GM12801 (cell line): Measurements from ENCODE around the gene CLBA1.

Experiments used
- TF ChIP-seq, protein P1 (sequence below): IDR thresholded peaks from one replicate; pipeline ENCODE4 v1.5.1; 2011; ENCODE audit warnings: control low read depth; ENCODE audit not compliant: insufficient read length; ENCODE audit errors: extremely low read depth

Gene CLBA1

DNA sequence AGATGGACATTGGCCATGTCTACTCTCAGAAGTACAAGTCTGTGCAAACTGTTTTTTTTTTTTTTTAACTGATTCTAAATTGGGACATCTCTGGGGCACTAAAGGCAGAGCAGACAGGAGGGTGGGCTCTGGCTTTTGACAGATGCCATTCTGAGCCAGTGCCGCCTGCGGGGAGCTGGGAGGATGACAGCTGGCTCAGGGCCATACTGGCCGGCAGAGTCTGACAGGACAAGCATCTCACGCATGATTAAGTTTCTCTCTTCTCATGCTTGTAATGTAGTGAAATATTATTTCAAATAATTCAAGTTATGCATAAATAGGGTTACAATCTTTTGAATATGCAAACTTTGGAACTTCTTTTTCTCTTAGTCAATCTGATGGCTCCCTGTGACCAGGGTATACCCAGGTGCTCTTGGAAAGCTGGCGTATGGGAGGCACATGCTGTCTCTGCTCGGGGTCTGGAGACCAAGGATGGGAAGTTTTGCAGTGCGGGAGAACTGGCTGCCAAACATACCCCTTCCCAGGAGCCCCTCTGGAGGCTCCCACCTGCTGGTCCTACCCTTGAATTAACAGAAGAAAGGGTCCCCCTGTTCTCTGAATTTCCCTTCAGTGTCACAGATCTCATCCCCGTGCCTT, 27.7 kb downstream of the CLBA1 start:
- TF ChIP-seq, protein P1, sequence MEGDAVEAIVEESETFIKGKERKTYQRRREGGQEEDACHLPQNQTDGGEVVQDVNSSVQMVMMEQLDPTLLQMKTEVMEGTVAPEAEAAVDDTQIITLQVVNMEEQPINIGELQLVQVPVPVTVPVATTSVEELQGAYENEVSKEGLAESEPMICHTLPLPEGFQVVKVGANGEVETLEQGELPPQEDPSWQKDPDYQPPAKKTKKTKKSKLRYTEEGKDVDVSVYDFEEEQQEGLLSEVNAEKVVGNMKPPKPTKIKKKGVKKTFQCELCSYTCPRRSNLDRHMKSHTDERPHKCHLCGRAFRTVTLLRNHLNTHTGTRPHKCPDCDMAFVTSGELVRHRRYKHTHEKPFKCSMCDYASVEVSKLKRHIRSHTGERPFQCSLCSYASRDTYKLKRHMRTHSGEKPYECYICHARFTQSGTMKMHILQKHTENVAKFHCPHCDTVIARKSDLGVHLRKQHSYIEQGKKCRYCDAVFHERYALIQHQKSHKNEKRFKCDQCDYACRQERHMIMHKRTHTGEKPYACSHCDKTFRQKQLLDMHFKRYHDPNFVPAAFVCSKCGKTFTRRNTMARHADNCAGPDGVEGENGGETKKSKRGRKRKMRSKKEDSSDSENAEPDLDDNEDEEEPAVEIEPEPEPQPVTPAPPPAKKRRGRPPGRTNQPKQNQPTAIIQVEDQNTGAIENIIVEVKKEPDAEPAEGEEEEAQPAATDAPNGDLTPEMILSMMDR, result no peak

DNA sequence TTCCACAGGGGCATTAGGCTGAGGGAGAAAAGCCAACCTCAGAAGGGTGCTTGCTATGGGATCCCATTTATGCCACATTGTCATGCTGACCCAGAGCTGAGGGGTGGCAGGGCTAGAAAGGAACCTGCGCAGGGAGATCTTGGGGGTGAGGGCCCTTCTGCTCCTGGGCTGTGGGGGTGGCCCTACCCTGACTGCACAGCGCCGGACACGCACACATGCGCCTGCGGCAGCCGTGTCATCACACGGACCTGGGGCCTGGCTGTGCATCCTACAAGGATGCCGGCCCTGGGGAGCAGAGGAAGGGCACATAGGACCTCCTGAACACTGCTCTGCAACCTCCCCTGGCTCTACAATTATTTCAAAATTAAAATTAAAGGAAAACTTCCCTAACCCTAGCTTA, 28.4 kb downstream of the CLBA1 start:
- TF ChIP-seq, protein P1, result no peak

- TF ChIP-seq, protein P1, result no peak
These were observed 29.0 kb downstream of the CLBA1 start for GRCh38 chr14:105014631-105015030.

DNA sequence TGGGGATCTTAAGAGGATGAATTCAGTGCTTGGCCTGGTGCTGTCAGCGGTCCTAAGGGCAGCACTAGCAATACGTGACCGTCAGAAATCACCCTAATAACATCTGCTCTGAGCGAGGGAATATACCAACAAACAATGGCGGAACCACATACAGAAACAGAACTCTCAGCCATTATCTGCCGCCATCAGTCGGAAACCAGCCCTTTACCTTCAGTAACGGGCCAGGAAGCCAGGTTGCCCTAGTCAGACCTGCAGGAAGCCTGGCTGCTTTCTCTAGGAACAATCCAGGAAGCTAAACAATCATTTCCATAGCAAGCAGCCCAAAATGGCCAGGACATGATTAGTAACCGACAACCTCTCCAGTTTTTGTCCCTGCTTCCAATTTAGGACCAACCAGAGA, 29.7 kb downstream of the CLBA1 start:
- TF ChIP-seq, protein P1, result no peak

GRCh38 chr14:105015905-105016304, 30.3 kb downstream of the CLBA1 start:
- TF ChIP-seq, protein P1, result no peak

DNA sequence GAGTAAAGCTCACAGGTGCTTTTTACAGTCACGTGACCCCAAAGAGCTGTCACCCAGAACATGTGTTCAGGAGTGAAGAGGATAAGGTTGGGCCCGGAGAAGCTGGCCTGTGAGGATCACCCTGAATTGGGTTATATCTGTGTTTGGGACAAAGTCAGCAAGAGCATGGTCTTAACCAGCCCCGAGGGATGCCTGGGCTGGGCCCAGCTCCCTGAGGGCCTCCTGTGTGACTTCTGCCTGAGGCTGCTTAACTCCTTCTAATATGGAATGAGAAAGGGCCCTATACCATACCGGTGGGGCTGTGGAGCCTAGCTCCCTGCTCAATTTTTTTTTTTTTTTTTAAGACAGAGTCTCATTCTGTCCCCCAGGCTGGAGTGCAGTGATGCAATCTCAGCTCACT, 32.8 kb downstream of the CLBA1 start:
- TF ChIP-seq, protein P1, result no peak

GRCh38 chr14:105019861-105020814, 34.5 kb downstream of the CLBA1 start:
- TF ChIP-seq, protein P1, result no peak
